HG03108 (cell line): ENCODE data around the gene OPA3.

ENCODE experiments used
- ATAC-seq: cut with Tn5 transposase; IDR thresholded peaks from one replicate; pipeline ENCODE4 v1.9.1; 2021; ENCODE audit warnings: moderate library complexity; ENCODE audit not compliant: unreplicated experiment

Gene OPA3

DNA sequence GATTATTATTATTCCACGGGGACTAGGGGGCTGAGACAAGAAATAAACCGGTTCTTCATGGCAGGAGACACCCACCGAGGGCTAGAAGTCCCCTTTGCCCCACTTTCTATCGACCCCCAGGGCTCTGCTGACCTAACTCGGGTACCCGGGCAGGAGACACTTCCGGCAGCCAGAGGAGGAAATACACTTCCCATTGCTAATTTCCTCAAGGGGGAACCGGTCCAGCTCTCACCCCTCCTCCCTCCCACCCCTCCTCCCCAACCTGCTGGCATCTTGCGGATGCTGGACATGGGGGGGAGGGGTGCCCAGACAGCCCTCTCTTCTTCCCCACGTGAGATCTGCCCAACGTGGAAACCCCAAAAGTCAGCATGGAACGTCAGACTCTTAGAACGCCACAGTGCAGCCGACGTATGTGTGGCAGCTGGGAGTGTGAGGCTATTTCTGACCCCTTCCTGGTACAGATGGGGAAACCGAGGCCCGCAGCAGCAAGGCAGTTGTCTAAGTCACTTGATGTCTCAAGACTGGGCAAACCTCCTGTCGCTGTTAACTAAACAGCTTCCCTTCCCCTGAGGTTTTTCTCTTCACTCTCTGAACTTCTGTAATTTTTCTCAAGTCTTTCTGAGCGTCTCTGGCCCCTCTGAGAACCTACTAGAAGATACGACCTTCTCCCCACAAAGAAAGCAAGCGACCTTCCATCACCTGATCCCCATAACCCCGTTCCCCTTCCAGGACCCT, 13.8 kb upstream of the OPA3 start:
- no peak for ATAC-seq

GRCh38 chr19:45597425-45598111, 13.0 kb upstream of the OPA3 start:
- no peak for ATAC-seq

GRCh38 chr19:45595814-45596213, 11.2 kb upstream of the OPA3 start:
- no peak for ATAC-seq

GRCh38 chr19:45593520-45593919, 8.9 kb upstream of the OPA3 start:
- ATAC-seq = no peak

- no peak for ATAC-seq
Measured at GRCh38 chr19:45592366-45592765, 7.8 kb upstream of the OPA3 start.

GRCh38 chr19:45591638-45592005, 7.0 kb upstream of the OPA3 start:
- ATAC-seq = no peak

DNA sequence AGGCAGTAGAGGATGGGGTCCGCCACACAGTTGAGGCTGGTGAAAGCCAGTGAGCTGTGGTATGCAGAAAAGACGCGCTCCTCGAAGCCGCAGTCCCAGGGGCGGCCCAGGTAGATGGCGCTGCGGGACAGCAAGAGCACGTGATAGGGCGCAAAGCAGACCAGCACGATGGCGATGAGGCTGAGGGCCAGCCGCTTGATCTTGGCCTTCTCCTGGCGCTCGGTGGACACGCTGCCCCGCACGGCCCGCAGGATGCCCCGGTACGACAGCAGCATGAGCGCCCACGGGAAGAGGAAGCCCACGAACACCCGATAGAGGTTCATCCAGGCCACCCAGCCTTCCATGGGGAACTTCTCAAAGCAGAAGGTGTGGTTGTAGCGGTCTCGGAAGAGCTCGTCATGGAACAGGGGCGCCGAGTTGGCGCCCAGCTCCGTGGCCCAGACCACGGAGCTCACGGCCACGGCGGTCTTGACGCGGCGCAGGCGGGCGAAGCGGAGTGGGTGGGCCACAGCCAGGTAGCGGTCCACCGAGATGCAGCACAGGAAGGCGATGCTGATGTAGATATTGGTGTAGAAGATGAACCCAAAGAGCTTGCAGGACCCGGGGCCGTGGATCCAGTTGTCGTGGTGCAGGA, 6.5 kb upstream of the OPA3 start:
- no peak for ATAC-seq

DNA sequence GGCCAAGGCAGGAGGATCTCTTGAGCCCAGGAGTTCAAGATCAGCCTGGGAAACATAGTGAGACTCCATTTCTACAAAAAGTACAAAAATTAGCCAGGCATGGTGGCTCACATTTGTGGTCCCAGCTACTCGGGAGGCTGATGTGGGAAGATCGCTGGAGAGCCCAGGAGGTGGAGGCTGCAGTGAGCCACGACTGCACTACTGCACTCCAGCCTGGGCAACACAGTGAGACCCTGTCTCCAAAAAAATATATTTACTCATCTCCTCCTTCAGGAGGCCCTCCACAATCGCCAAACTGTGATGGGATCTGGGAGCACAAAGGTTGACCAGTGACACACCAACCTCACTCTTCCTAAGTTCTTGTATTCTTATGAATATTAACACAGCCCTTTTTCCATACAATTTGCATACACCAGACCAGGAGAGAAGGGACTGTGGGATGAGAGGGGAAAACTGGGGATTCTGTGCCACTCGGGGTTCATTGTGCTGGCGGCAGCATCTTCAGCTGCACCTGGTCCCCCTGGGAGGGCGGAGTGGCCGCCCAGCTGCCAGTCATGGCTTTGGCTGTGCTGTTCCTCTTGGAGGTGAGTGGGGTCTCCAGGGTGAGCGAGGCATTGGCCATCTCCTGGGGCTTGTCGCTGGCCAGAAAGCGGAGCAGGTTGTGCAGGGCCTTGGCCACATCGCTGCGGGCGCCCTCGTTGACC, 5.8 kb upstream of the OPA3 start:
- no peak for ATAC-seq

- ATAC-seq = no peak
Measured at GRCh38 chr19:45589768-45590167, 5.2 kb upstream of the OPA3 start.

DNA sequence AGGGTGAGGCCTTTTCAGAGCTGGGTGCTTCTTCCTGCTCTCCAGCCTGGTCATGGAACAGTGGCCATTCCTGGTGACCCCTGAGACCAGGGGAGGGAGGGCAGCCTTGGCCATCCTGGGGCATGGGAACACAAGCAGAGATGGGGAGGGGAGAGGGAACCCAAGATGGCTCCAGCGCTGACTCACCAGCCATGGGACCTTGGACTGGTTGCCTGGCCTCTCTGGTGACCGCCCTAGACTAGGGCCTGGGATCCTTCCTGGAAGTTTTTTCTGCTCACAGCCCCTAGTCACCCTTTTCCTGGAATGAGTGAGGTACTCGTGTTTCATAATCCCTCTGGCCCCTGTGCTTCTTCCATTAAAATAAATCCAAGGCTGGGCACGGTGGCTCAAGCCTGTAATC, 3.3 kb upstream of the OPA3 start:
- no peak for ATAC-seq

GRCh38 chr19:45585158-45585577, 566 bp upstream of the OPA3 start:
- ATAC-seq = no peak

- ATAC-seq = no peak
Measured at GRCh38 chr19:45581576-45581975, 3.0 kb downstream of the OPA3 start.

- no peak for ATAC-seq
Measured at GRCh38 chr19:45578861-45579260, 5.7 kb downstream of the OPA3 start.

GRCh38 chr19:45577111-45577905, 7.3 kb downstream of the OPA3 start:
- no peak for ATAC-seq

DNA sequence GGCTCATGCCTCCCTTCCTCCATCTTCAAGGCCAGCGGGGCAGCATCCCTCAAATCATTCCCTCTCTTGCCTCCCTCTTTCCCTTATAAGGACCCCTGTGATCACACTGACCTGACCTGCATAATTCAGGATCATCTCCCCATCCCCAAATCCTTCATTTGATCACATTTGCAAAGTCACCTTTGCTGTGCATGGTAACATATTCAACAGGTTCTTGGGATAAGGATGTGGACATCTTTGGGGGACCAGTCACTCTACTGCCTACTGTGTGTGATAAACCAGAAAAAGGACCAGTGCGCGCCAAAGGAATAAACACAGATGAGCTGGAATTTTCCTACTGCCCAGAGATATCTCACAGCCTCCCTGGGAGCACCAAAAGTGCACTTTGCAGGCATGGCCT, 7.9 kb downstream of the OPA3 start:
- ATAC-seq = no peak

- no peak for ATAC-seq
Measured at GRCh38 chr19:45575216-45575615, 9.4 kb downstream of the OPA3 start.

- no peak for ATAC-seq
Measured at GRCh38 chr19:45574526-45574925, 10.1 kb downstream of the OPA3 start.

- no peak for ATAC-seq
Measured at GRCh38 chr19:45571457-45572220, 13.0 kb downstream of the OPA3 start.

DNA sequence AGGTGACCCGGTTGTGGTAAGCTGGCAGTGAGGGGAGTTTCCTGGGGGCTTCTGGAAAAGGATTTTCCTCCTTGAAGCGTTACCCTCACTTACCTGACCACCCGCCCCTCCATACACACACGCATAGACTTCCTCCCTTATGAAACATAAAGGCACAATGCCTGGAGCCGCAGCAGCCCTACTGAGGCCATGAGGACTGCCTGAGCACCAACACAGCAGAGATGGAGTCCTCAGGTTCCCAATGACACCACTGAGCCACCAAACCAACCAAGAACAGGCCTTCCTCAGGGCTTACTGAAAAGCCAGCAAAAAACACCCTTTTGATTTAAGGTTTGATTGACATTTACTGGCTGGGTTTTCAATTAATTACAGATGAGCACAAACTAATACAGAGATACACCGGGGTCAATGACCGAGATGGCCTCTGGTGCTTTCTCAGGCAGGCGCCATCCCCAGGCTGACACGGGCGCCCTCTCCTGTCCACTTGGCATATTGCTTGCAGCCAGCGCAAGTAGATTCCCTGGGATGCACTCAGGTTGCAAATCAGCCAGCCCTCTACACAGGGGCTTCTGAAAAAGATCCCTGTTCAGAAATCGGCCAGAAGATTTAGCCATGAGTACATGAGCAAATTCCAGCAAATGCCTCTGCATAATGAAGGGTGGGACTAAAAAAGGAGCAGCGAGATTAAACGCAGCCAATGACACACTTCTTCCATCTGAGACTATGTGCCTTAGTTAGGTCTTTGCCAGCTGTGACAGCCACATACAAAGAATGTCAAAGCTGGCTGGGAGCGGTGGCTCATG, 14.8 kb downstream of the OPA3 start:
- no peak for ATAC-seq
